NOMO-1 treated with DMSO at 0.1 percent for 48 hours (cell line): ENCODE measurements around the gene CHRDL2.

ENCODE experiments used
- DNase-seq: peaks from one replicate; lab custom pipeline; 2025; ENCODE audit not compliant: unreplicated experiment; lab: John Stamatoyannopoulos, UW

Gene CHRDL2

DNA sequence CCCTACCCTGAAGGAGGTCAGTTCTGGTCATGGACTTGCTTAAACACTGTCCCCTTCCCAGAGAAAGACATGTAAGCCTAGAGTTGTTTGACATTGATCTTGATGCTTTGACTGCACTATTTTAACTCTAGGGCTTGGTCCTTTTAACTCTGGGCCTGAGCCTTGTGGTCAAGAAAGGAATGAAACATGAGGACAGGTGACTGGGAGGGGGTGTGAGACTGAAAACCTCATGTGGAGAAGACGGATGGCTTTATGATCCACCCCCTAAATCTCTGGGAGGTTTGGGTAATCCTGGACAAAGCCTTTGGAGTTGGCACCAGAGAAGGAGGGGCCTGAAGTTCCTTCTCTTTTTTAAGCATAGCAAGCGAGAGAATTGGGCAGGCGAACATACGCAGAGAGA is 17.5 kb downstream of the CHRDL2 start:
- DNase-seq = no peak

DNA sequence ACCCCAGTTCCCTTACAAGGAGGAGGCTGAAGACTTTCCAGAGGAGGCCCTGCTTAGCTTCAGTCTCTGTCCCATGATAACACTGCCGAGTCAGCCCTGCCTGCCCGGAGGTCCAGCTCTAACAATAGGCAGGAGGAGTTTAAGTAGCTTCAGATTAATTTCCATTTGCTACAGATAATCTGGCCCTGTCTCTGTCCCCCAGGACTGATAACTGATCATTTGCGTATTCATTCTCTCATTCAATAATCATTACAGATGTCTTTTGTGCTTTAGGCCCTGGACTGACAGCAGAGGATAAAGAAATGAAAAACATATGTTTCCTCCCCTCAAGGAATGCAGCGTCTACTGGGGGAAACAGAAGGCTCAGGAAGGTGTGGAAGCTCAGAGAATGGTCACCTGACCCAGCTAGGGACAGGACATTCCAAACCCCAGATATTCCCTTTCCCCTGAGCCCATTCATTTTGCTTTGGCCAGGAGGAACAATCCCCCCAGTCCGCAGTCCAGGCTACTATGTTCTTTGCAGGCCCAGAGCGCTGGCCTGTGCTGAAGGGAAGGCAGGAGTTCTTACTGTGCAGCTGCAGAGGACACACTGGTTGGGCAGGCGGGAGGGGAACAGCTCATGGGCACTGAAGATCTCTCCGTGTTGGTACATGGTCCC is 20.8 kb downstream of the CHRDL2 start:
- no peak for DNase-seq

DNA sequence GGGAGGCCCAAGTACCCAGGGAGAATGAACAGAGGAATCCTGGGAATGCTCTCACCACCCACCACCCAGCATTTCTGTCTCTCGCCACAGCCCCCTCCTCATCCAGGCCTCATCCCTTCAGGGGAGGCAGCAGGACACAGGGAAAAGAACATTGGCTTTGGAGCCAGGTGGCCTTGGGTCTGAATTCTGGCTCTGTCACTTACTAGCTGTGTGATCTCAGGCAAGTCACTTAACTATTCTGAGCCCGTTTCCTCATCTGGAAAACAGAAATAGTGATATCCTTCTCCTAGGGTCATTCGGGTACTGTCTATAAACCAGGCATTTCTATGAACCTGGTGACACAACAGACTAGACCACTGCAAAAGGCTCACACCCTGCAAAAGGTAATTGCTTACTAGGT is 22.1 kb downstream of the CHRDL2 start:
- DNase-seq = no peak

GRCh38 chr11:74707602-74708510 is 23.4 kb downstream of the CHRDL2 start:
- DNase-seq = no peak

DNA sequence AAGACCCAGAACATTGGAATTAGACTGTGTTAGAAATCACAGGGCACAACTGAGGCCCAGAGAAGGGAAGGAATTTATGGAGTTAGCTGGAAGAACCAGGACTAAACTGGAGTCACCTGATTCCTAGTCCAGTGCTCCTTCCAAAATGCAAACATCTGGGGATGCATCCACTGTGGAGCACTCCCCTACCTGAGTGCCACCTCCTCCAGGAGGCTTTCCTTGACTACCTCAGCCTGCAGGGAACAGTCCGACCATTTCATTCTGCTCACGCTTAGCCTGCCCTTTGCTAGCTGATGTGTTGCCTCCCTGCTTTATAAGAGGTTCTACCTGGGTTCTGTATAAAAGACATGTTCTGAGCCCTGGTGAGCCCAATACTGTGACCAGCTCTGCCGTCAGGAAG is 24.0 kb downstream of the CHRDL2 start:
- no peak for DNase-seq

DNA sequence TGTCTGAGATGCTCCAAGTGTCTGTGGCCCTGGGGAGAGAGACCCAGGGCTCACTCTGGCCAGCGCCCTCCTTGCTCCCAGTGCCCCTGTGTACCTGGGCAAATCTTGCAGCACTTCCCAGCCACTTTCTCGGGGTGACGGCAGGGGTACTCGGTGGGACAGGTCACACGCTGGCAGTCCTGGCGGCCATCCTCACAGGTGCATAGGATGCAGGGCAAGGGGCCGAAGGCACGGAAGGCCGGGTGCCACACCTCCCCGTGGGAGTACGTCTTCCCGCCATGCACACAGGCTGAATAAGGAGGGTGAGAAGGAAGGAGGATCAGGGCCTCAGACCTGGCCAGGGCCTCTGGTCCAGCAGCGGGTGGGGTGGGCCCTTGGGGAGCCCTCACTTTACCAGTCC is 28.0 kb downstream of the CHRDL2 start:
- DNase-seq = no peak

DNA sequence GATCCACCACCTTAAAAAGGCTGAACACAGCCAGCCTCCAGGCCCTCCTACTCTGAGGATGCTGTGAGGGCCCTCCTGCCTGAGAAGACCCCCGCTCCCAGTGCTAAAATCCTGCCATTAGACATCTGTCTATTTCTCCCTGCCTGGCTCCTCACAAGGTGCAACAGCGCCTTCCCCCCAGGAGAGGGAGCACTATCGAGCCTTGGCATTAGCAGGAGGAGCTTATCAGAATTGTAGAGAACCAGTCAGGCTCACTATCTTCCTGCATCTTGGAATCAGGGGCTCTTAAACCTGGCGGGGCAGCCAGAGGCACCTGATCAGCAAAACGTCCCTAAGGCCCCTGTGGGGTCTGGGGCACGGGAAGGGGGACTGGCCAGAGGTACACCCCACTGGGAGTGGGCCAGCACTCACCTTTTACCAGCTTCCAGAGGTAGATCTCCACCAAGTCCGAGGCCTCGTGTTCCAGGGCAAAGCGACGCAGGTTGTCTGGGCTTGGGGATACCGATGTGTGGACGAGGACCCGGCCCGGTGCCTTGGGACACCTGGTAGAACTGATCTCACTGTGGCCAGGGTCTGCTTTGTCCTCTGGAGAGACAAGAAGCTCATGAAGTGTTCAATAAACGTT is 28.7 kb downstream of the CHRDL2 start:
- DNase-seq = peak; percentile 56

- no peak for DNase-seq
Observed at GRCh38 chr11:74701351-74701750, 29.9 kb downstream of the CHRDL2 start.

DNA sequence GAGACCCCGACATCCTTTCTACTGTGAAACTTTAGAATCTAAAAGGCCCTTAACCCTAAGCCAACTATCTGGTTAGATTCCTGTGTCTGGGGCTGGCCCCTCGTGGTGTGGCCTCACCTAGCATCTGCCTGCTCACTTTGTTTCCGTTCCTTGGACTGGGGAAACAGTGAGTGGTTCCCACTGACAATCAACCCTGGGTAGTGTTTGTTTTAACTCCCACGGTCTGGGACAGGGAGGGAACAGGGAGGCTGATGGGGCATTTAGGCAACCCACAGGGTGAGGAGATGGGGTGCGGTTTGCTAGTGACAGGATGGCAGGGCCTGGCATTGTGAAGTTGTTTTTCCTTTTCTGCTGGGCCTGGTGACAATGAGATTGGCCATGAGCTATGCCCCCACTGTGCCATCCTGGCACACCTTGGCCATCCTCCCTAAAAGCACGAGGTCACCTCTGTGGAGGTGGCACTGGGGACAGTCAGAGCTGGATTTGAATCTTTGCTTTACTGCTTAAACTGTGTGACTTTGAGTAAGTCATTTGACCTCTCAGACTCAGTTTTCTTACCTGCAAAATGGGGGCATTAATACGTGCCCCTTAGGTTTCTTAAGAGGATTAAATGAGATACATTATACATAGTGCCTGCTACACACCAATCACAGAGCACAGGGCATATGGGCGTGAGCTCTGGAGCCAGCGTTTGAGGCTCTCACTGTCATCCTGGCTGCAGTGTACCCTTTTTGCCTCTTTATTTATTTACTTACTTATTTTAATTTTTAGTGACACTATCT is 31.4 kb downstream of the CHRDL2 start:
- DNase-seq = no peak

GRCh38 chr11:74697722-74698121 is 33.5 kb downstream of the CHRDL2 start:
- DNase-seq = no peak

DNA sequence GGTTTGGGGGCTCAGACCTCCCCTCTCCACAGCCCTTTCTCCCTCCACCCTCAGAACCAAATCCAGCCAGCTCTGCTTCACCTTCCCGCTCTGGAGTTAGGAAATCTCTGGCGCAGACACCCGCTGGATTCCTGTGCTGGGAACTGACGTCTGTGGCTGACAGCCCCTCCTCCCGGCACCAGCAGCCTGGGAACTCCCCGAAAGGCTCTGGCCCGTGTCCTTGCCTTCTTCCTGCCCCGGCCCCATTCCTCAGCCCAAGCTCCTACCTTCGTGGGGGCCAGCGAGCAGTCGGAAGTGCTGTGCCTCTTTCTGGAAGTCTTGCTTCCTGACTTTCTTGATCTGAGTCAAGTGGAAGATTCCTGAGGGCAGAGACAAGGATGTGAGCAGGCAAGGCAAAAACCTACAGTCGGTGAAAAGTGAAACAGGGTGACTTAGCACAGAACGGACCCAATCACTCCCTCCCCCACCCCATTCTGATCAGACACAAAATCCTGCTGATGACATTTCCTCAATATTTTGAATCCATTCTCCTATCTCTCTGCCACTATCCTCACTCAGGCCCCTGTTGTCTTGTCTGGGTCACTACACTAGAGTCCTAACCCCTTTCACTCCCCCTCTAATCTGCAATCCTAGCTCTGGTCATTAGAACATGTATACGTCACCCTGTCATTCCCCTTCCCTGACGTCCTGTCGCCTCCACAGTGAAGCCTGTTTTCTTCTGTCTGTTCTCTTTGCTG is 34.1 kb downstream of the CHRDL2 start:
- DNase-seq = no peak

GRCh38 chr11:74696500-74696899 is 34.7 kb downstream of the CHRDL2 start:
- no peak for DNase-seq

DNA sequence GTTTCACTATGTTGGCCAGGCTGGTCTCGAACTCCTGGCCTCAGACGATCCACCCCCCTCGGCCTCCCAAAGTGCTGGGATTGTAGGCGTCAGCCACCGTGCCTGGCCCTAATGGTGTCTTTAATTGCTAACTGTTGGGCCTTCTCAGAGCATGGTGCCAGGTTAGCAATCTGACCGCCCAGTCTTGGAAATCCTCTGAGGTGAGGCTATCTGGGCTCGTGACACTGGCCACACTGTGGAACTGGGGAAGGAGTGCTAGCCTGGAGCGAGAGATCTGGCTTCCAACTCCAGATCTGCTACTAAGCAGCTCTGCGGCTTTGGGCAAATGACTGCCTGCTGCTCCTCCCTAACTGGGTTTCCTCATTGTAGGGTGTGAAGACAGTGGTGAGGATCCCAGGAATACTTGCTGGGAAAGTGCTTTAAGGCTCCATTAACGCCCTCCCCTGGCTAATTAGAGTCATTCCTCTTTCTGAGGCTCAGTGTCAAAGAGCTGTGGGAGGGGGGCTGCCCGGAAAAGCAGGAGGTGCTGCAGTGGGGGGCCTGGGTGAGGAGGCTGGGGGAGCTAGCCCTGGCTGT is 35.4 kb downstream of the CHRDL2 start:
- DNase-seq = no peak

- no peak for DNase-seq
Observed at GRCh38 chr11:74694136-74694930, 36.9 kb downstream of the CHRDL2 start.

DNA sequence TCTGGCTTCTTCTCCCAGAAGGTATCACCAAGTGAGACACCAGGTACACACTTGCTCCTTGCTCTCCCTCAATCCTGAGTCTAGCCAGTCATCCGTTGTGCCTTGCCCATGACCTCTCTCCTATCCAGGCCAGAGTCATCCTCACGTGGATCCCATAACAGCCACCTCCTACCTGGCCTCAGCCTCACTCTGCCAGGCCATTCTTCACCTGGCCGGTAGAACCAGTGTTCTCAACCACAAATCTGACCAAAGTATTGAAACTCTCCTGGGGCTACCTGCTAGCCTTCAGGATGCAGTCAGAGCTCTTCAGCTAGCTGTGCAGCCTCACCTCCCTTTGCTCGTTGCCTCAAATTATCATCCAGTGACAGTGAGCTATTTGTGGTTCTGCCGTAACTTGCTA is 37.7 kb downstream of the CHRDL2 start:
- DNase-seq = no peak

GRCh38 chr11:74691755-74692154 is 39.5 kb downstream of the CHRDL2 start:
- DNase-seq = no peak

DNA sequence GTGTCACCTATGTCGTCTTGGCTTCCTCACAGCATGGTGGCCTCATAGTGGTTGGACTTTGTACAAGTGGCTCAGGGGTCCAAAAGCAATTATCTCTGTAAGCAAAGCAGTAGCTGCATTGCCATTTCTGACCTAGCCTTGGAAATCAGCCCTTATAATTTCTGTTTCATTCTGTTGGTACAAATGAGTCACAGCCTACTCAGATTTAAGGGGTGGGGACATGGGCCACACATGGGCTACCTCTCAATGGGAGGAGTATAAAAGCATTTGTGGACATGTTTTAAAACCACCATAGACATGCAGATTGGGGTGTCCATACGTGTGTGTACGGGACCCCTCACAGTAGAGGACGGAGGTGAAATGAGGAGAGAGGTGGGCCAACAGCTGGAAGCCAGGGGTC is 41.6 kb downstream of the CHRDL2 start:
- DNase-seq = no peak

DNA sequence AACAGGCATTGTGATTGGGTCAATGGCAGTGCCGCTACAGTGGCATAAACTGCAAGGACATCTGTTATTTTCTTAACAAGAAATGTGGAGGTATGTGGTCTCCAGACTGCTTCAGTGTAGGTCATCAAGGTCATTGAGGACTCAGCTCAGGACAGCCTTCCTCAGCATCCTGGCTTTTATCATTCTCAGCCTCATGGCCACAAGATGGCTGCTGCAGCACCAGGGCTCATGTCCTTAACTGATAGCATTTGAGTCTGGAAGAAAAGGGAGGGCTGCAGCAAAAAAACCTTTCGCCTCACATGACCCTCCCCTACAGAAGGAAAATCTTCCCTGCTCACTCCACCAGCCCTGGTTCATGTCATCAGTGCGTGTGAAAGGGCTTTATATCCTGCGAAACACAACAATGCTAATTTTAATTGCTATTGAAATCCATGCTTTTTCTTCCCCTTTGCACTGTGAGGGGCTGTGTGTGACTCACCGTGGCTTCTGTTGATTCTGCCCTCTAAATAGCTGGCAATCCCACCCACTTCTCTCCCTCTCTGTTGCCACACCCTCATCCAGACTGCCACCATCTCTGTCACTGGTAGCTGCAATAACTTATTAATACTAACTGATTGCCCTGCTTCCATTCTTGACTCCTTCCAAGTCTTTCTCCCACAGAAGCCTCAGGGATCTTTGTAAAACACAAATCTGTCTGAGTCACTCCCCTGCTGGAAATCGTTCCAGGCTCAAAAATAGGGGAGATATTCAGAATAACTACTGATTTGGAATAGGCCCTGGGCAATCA is 43.8 kb downstream of the CHRDL2 start:
- DNase-seq = peak; percentile 4

DNA sequence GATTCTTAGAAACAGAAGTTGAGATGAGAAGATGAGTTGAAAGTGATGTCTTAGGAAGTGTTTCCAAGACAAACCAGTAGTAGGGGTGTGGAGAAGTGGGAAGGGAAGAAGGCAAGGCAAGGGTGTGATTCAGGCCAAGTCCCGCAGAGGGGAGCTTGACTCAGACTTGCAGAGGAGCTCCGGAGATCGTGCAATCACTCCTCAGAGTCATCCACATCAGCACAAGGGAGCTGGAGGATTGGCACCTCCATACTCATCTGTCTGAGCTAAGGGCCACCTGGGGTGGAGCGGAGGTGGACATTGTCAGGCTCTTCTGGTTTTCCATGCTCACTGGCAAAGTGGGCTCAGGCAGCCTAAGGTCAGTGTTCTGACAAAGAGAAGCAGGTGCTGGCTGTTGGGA is 44.4 kb downstream of the CHRDL2 start:
- no peak for DNase-seq
